ENCODE measurements around the gene CDK5RAP2.

Gene CDK5RAP2

GRCh38 chr9:120410925-120411501 lies 169.0 kb downstream of the CDK5RAP2 start:
- Histone ChIP-seq H3K27me3 (ENCODE audit: insufficient read depth, low read length, poor library complexity, severe bottlenecking) (no peaks in the 10 kb centered on the region), H3K4me2 (ENCODE audit: low read depth, low read length, poor library complexity, severe bottlenecking) (no peak overlapping the region), H3K9me3 (ENCODE audit: insufficient read depth, low read depth, low read length) (no peaks in the 10 kb centered on the region), H3K4me1 (ENCODE audit: insufficient read depth, low read length, poor library complexity, severe bottlenecking) (no peaks in the 10 kb centered on the region), H4K20me1 (ENCODE audit: insufficient read depth, low read length, poor library complexity, severe bottlenecking) (no peaks in the 10 kb centered on the region), H3K4me3 (ENCODE audit: low read length, poor library complexity, severe bottlenecking) (no peak overlapping the region), H3F3A (ENCODE audit: low read depth) (no peaks in the 10 kb centered on the region), H3K36me3 (ENCODE audit: insufficient read depth, low read length) (peaks cover 90% of the 10 kb centered on the region), H3K9ac (ENCODE audit: low read depth, low read length, poor library complexity, severe bottlenecking) (no peak overlapping the region), H2AFZ (ENCODE audit: low read length) (no peak overlapping the region), H3K9me2 (replicated peaks; ENCODE audit: low read depth, low read length) (no peaks in the 10 kb centered on the region), H3K79me2 (ENCODE audit: insufficient read depth, low read length) (no peaks in the 10 kb centered on the region)
- TF ChIP-seq, protein P1, sequence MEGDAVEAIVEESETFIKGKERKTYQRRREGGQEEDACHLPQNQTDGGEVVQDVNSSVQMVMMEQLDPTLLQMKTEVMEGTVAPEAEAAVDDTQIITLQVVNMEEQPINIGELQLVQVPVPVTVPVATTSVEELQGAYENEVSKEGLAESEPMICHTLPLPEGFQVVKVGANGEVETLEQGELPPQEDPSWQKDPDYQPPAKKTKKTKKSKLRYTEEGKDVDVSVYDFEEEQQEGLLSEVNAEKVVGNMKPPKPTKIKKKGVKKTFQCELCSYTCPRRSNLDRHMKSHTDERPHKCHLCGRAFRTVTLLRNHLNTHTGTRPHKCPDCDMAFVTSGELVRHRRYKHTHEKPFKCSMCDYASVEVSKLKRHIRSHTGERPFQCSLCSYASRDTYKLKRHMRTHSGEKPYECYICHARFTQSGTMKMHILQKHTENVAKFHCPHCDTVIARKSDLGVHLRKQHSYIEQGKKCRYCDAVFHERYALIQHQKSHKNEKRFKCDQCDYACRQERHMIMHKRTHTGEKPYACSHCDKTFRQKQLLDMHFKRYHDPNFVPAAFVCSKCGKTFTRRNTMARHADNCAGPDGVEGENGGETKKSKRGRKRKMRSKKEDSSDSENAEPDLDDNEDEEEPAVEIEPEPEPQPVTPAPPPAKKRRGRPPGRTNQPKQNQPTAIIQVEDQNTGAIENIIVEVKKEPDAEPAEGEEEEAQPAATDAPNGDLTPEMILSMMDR (conservative IDR thresholded peaks at IDR 0.05; ENCODE audit: low read length) = no peak
- TF ChIP-seq EZH2phosphoT487 (IDR thresholded peaks at IDR 0.05; ENCODE audit: borderline replicate concordance) = no peak

DNA sequence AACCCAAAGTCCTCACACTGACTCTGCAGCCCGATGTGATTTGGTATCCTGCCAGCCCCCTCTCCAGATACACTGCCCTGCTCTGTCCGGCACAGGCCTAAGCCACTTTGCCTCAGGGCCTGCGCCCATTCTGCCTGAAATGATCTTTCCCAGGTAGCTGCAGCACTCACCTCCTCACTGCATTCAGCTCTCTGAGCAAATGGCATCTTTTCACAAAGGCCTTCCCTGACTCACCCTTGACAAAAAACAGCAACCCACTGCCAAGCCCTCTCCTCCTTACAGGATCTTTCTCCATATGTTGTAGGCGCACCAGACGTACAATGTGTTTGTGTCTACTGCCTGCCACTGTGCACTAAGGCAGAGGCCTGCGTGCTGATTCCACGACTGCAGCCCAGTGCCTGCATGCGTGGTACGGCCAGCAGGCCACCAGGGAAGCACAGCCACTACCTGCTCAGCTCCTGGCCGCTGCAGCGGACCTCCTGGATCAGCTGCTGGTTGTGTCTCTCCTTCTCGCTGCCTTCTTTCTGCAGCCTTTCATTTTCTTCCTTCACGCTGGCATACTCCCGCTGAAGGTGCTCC lies 171.2 kb downstream of the CDK5RAP2 start:
- no peaks in the 10 kb centered on the region for H3K9me3 ChIP-seq (ENCODE audit: insufficient read depth, low read depth, low read length)
- no peak overlapping the region for H3K9ac ChIP-seq (ENCODE audit: low read depth, low read length, poor library complexity, severe bottlenecking)
- no peaks in the 10 kb centered on the region for H3K27me3 ChIP-seq (ENCODE audit: insufficient read depth, low read length, poor library complexity, severe bottlenecking)
- H3K79me2 ChIP-seq (ENCODE audit: insufficient read depth, low read length) = no peaks in the 10 kb centered on the region
- H3K4me2 ChIP-seq (ENCODE audit: low read depth, low read length, poor library complexity, severe bottlenecking) = no peak overlapping the region
- H4K20me1 ChIP-seq (ENCODE audit: insufficient read depth, low read length, poor library complexity, severe bottlenecking) = no peaks in the 10 kb centered on the region
- no peaks in the 10 kb centered on the region for H3K9me2 ChIP-seq (replicated peaks; ENCODE audit: low read depth, low read length)
- H3K36me3 ChIP-seq (ENCODE audit: insufficient read depth, low read length) = peaks cover 98% of the 10 kb centered on the region
- H3F3A ChIP-seq (ENCODE audit: low read depth) = no peaks in the 10 kb centered on the region
- H3K4me1 ChIP-seq (ENCODE audit: insufficient read depth, low read length, poor library complexity, severe bottlenecking) = no peaks in the 10 kb centered on the region
- no peak overlapping the region for H2AFZ ChIP-seq (ENCODE audit: low read length)
- TF ChIP-seq, protein P1 (conservative IDR thresholded peaks at IDR 0.05; ENCODE audit: low read length) = no peak
- TF ChIP-seq EZH2phosphoT487 (IDR thresholded peaks at IDR 0.05; ENCODE audit: borderline replicate concordance) = no peak
- no peak overlapping the region for H3K4me3 ChIP-seq (ENCODE audit: low read length, poor library complexity, severe bottlenecking)

DNA sequence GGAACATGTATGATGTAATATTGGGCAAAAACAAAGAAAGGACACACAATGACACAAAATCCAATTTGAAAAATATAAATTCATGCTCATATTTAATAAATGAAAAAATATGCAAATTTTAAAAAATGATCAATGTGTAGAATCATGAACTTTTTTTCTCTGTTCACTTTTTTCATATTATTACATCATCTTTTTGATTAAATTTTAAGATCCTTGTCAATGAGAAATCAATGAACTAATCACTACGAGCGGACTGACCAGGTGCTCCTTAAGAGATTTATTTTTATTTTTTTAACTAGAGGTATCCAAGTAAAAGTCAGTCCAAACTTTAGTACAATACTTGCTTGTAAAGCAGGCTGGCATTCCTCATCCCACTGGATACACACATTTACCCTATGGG lies 174.1 kb downstream of the CDK5RAP2 start:
- no peaks in the 10 kb centered on the region for H3K9me2 ChIP-seq (replicated peaks; ENCODE audit: low read depth, low read length)
- H4K20me1 ChIP-seq (ENCODE audit: insufficient read depth, low read length, poor library complexity, severe bottlenecking) = no peaks in the 10 kb centered on the region
- no peaks in the 10 kb centered on the region for H3K79me2 ChIP-seq (ENCODE audit: insufficient read depth, low read length)
- H3K9ac ChIP-seq (ENCODE audit: low read depth, low read length, poor library complexity, severe bottlenecking) = no peak overlapping the region
- no peaks in the 10 kb centered on the region for H3K27me3 ChIP-seq (ENCODE audit: insufficient read depth, low read length, poor library complexity, severe bottlenecking)
- TF ChIP-seq, protein P1 (conservative IDR thresholded peaks at IDR 0.05; ENCODE audit: low read length) = no peak
- TF ChIP-seq EZH2phosphoT487 (IDR thresholded peaks at IDR 0.05; ENCODE audit: borderline replicate concordance) = no peak
- H3K4me2 ChIP-seq (ENCODE audit: low read depth, low read length, poor library complexity, severe bottlenecking) = no peak overlapping the region
- no peak overlapping the region for H3K4me3 ChIP-seq (ENCODE audit: low read length, poor library complexity, severe bottlenecking)
- H2AFZ ChIP-seq (ENCODE audit: low read length) = no peak overlapping the region
- H3K9me3 ChIP-seq (ENCODE audit: insufficient read depth, low read depth, low read length) = no peaks in the 10 kb centered on the region
- peaks cover 96% of the 10 kb centered on the region for H3K36me3 ChIP-seq (ENCODE audit: insufficient read depth, low read length)
- H3K4me1 ChIP-seq (ENCODE audit: insufficient read depth, low read length, poor library complexity, severe bottlenecking) = no peaks in the 10 kb centered on the region
- no peaks in the 10 kb centered on the region for H3F3A ChIP-seq (ENCODE audit: low read depth)
